Natural killer cell (primary cell): ENCODE data around the gene SPATA24. TPM values are rescaled to one million over a fixed set of nuclear protein-coding genes. Genes with fewer than 3 reads are reported as not detected.

Experiments used
- ATAC-seq, 3 donors: fragments of 150-1000 bp in 2 of 3; fragments of 200-7000 bp in 1 of 3; cut with Tn5 transposase; 1 replicate in 1 of 3; 2 replicates in 2 of 3; pipeline ENCODE4 v1.10.0; 2021; ENCODE audit warnings: mild to moderate bottlenecking in 2 of 3, moderate library complexity in 2 of 3
- DNase-seq, 2 donors: peaks; one replicate each; pipeline versions ENCODE4 v3.0.0 to v3.0.0-alpha.2; 2013 to 2021; ENCODE audit warnings: mixed read lengths in 1 of 2
- H3K27ac ChIP-seq: one replicate; pipeline ENCODE4 v1.5.1; 2013; ENCODE audit warnings: mild to moderate bottlenecking, low read length
- H3K27me3 ChIP-seq: one replicate; pipeline ENCODE4 v1.6.1; 2013; ENCODE audit warnings: low read length; ENCODE audit not compliant: control insufficient read depth, insufficient read depth
- H3K36me3 ChIP-seq: one replicate; pipeline ENCODE4 v1.6.1; 2013; ENCODE audit warnings: low read length; ENCODE audit not compliant: control insufficient read depth, insufficient read depth
- H3K4me1 ChIP-seq: one replicate; pipeline ENCODE4 v1.6.1; 2013; ENCODE audit warnings: low read length; ENCODE audit not compliant: control insufficient read depth, insufficient read depth
- H3K4me3 ChIP-seq: one replicate; pipeline ENCODE4 v1.5.1; 2013; ENCODE audit warnings: low read length
- H3K9me3 ChIP-seq: one replicate; pipeline ENCODE4 v1.6.1; 2013; ENCODE audit warnings: low read length; ENCODE audit not compliant: control insufficient read depth, insufficient read depth
- H3K27ac Mint-ChIP-seq, 2 donors: one replicate each; pipeline ENCODE4 v1.8.0; 2022; ENCODE audit warnings: mild to moderate bottlenecking in 2 of 2, mixed read lengths in 2 of 2, moderate library complexity in 1 of 2
- H3K27me3 Mint-ChIP-seq, 2 donors: one replicate each; pipeline ENCODE4 v1.8.0; 2022; ENCODE audit warnings: low read depth in 2 of 2, mixed read lengths in 2 of 2
- H3K36me3 Mint-ChIP-seq: one replicate; pipeline ENCODE4 v1.8.0; 2022; ENCODE audit warnings: mixed read lengths
- H3K4me1 Mint-ChIP-seq, 2 donors: one replicate each; pipeline ENCODE4 v1.8.0; 2022; ENCODE audit warnings: mixed read lengths in 2 of 2
- H3K4me3 Mint-ChIP-seq: one replicate; pipeline ENCODE4 v1.8.0; 2022; ENCODE audit warnings: mild to moderate bottlenecking, moderate library complexity, mixed read lengths
- H3K9me3 Mint-ChIP-seq, 2 donors: one replicate each; pipeline ENCODE4 v1.8.0; 2022; ENCODE audit warnings: mixed read lengths in 2 of 2
- WGBS: methylation state at CpG from one replicate; pipeline ENCODE4 v1.1.7; 2013; ENCODE audit warnings: missing lambda C conversion rate; ENCODE audit not compliant: insufficient coverage; 5-methylcytosine and 5-hydroxymethylcytosine counted together
- intact Hi-C: fragments of 100-400 bp; cut with micrococcal nuclease; formaldehyde crosslinking; loops from one replicate; pipeline ENCODE4 v1.14.2; 2022
- total RNA-seq, 4 donors: library from RNA; stranded (reverse); fragments of 120-200 nt in 1 of 4; gene quantifications; one replicate each; pipeline versions ENCODE4 v1.2.3 to v1.2.4, GENCODE V29; 2013 to 2022
- TF ChIP-seq, protein P1 (sequence below): fragments of 200-600 bp; IDR thresholded peaks from one replicate; pipeline ENCODE4 v1.8.0; 2022; ENCODE audit warnings: antibody characterized with exemption

The SPATA24 gene
- total RNA-seq, 3 donors from 2014 or later (not counting 1 experiment from before 2014, with no cell fraction given): 1.6 to 2.9 (median 2.7) TPM

DNA sequence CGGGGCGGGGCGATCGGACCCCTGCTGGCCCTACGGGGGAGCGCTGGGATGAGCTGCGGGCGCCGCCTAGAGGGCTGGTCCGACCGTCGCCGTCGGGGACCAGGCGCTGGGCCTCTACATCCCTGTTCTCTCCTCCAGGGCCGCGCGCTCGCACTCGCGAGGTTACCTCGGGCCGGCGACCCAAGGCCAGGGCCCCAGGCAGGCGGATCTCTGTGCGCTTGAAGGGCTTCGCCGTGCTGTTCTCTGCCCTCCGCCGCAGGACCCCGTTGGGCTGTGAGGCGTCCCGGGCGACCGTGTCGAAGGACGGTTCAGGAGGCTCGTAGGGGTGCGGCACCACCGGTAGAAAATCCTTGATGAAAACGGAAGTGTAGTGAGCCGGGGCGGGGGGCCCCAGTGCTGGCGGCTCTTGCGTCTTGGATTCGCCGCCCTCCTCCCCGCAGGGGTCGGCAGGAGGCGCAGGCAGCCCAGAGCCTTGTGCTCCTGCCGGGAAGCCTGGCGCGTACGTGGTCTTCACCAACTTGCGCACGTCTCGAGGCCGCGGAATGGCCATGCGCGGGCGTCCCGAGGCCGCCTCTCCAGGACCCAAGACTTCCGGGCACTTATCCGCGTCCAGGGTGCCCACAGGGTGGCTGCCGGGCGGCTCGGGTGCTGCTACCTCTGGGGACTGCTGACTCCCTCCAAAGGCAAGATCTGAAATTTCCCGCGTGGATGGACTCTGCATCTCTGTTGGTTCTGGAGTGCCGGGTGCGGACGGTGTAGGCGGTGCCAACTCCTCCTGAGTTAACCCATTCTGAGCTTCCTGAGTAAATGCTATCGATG lies 11.0 kb downstream of the SPATA24 start:
- Mint-ChIP-seq H3K9me3 (no peaks in the 10 kb centered on the region), H3K27me3 (no peaks in the 10 kb centered on the region), H3K27ac (peak overlapping the region; percentile 62 to 95), H3K36me3 (no peaks in the 10 kb centered on the region), H3K4me3 (peak overlapping the region; percentile 88), H3K4me1 (peaks cover 39 to 47% of the 10 kb centered on the region in 2 donors)
- H3K27ac ChIP-seq: peak overlapping the region; percentile 17
- H3K36me3 ChIP-seq: no peaks in the 10 kb centered on the region
- intact Hi-C loops: loop anchor here (5.0 kb wide), 1 partner anchor 121 kb away; no protein-coding TSS in a partner anchor
- peaks cover 62% of the 10 kb centered on the region for H3K4me1 ChIP-seq
- TF ChIP-seq, protein P1, sequence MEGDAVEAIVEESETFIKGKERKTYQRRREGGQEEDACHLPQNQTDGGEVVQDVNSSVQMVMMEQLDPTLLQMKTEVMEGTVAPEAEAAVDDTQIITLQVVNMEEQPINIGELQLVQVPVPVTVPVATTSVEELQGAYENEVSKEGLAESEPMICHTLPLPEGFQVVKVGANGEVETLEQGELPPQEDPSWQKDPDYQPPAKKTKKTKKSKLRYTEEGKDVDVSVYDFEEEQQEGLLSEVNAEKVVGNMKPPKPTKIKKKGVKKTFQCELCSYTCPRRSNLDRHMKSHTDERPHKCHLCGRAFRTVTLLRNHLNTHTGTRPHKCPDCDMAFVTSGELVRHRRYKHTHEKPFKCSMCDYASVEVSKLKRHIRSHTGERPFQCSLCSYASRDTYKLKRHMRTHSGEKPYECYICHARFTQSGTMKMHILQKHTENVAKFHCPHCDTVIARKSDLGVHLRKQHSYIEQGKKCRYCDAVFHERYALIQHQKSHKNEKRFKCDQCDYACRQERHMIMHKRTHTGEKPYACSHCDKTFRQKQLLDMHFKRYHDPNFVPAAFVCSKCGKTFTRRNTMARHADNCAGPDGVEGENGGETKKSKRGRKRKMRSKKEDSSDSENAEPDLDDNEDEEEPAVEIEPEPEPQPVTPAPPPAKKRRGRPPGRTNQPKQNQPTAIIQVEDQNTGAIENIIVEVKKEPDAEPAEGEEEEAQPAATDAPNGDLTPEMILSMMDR: peak; percentile 69
- ATAC-seq: peak; percentile 61 to 80 (median 67)
- WGBS: under 1% methylated on average over 77 of the region's 77 CpGs
- DNase-seq: peak; percentile 74 to 87
- peak overlapping the region; percentile 62 for H3K4me3 ChIP-seq
- no peaks in the 10 kb centered on the region for H3K9me3 ChIP-seq
- no peaks in the 10 kb centered on the region for H3K27me3 ChIP-seq

DNA sequence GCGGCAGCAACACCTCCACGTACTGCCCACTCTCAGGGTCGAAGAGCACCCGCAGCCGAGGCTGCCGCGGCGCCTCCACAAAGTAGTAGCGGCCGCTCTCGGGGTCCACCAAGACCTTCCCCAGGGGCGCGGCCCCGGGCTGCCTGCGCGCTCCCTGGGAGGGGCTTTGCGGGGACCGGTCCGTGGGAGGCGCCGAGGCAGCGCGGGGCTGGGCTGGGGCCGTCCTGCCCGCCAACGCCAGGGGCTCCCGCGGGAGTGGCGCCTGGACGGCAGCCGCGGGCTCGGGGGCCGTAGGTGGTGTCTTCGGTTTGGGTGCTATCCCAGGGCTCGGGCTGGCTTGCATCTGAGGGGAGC lies 11.6 kb downstream of the SPATA24 start:
- Histone ChIP-seq H3K36me3 (no peaks in the 10 kb centered on the region), H3K27me3 (no peaks in the 10 kb centered on the region), H3K9me3 (no peaks in the 10 kb centered on the region), H3K27ac (peak overlapping the region; percentile 75), H3K4me1 (peaks cover 67% of the 10 kb centered on the region), H3K4me3 (peak overlapping the region; percentile 62)
- DNase-seq: no peak
- peak; percentile 16 to 22 (median 17) for ATAC-seq
- intact Hi-C loops: loop anchor here (5.0 kb wide), 1 partner anchor 120 kb away; no protein-coding TSS in a partner anchor
- H3K9me3 Mint-ChIP-seq: no peaks in the 10 kb centered on the region
- TF ChIP-seq, protein P1: no peak
- peaks cover 39 to 50% of the 10 kb centered on the region in 2 donors for H3K4me1 Mint-ChIP-seq
- no peaks in the 10 kb centered on the region for H3K36me3 Mint-ChIP-seq
- under 1% methylated on average over 36 of the region's 36 CpGs for WGBS
- H3K4me3 Mint-ChIP-seq: peak overlapping the region; percentile 88
- H3K27me3 Mint-ChIP-seq: no peaks in the 10 kb centered on the region
- H3K27ac Mint-ChIP-seq: peak overlapping the region in 1 of 2 donors; percentile 95

DNA sequence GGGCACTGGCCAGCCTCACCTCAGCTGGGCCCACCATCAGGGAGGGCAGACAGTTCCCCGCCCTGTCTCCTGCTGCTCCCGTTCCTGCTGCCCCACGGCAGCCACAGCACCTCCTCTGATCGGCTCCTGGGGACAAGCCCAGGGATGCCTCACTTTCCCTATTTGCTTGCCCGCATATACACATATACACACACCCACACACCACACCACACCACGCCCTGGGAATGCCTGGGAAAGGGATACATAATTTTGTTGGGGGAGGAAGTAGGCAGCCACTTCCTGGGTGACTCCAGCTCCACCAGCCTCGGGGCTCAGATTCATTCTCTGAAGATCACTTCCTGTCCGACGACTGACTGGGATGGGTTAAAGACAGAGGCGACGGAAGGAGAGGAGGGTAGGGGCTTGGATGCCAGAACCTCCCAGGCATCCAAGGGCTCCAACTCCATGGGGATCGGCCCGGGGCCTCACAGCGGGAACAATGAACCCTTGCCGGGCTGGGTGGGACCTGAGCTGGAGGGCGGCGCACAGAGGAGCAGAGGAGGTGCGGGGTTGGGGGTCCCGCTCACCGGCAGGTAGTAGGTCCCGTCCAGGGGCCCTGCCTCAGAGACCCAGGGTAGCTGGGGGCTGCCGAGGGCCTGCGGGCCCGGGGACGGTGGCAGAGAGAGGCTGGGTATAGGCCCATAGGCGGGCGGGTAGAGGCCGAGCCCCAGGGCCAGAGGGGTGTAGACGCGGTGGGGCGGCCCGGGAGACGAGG lies 12.1 kb downstream of the SPATA24 start:
- peak overlapping the region; percentile 72 for H3K4me3 Mint-ChIP-seq
- no peaks in the 10 kb centered on the region for H3K36me3 ChIP-seq
- intact Hi-C loops: loop anchor here (2.0 to 5.0 kb wide), 3 partner anchors 49 to 119 kb away; partner anchors contain the start of gene MATR3
- peak overlapping the region; percentile 75 for H3K27ac ChIP-seq
- peak overlapping the region; percentile 90 to 95 for H3K27ac Mint-ChIP-seq
- H3K27me3 ChIP-seq: no peaks in the 10 kb centered on the region
- peaks cover 67% of the 10 kb centered on the region for H3K4me1 ChIP-seq
- no peaks in the 10 kb centered on the region for H3K36me3 Mint-ChIP-seq
- WGBS: 37% methylated on average over 31 of the region's 33 CpGs
- peak in 1 of 2 donors; percentile 44 for DNase-seq
- peak in 1 of 3 donors; percentile 4 for ATAC-seq
- H3K9me3 Mint-ChIP-seq: no peaks in the 10 kb centered on the region
- peaks cover 39 to 52% of the 10 kb centered on the region in 2 donors for H3K4me1 Mint-ChIP-seq
- H3K27me3 Mint-ChIP-seq: no peaks in the 10 kb centered on the region
- TF ChIP-seq, protein P1: no peak
- H3K4me3 ChIP-seq: peak overlapping the region; percentile 62
- no peaks in the 10 kb centered on the region for H3K9me3 ChIP-seq
